T-cell (primary cell): ENCODE results near the gene C1QTNF7. TPM values are rescaled to one million over a fixed set of nuclear protein-coding genes. Genes with fewer than 3 reads are reported as not detected.

ENCODE experiments used
- ATAC-seq, 4 experiments: fragments of 200-7000 bp in 3 of 4; fragments of 150-1000 bp in 1 of 4; cut with Tn5 transposase; replicated peaks in 1 of 4; 1 replicate in 3 of 4; 2 replicates in 1 of 4; pipeline ENCODE4 v1.10.0; 2021; ENCODE audit warnings: moderate library complexity in 3 of 4, mild to moderate bottlenecking in 2 of 4, moderate number of reproducible peaks in 1 of 4
- CTCF ChIA-PET, 2 donors: fragments of 300-600 bp; sonication (Branson Sonifier 250); formaldehyde crosslinking; loops; one replicate each; lab custom pipeline; 2022; ENCODE audit warnings: antibody characterized with exemption in 2 of 2; lab: Charles Lee
- POLR2A ChIA-PET, 2 donors: fragments of 300-600 bp; sonication (Branson Sonifier 250); formaldehyde crosslinking; loops; one replicate each; lab custom pipeline; 2022; ENCODE audit warnings: antibody characterized with exemption in 2 of 2; lab: Charles Lee
- DNase-seq, 35 experiments: peaks; one replicate each; pipeline versions ENCODE4 v3.0.0 to v3.0.0-alpha.2; 2013 to 2023
- H3K27ac ChIP-seq: one replicate; pipeline ENCODE4 v1.5.1; 2013; ENCODE audit warnings: low read length
- H3K27me3 ChIP-seq, 2 experiments: replicated peaks in 1 of 2; 1 replicate in 1 of 2; 2 replicates in 1 of 2; pipeline versions ENCODE4 v1.6.1 to v1.7.0; 2013; ENCODE audit warnings: low read length in 1 of 2, mixed read lengths in 1 of 2; ENCODE audit not compliant: control insufficient read depth in 2 of 2, insufficient read depth in 2 of 2; ENCODE audit errors: extremely low read depth in 1 of 2
- H3K36me3 ChIP-seq, 2 donors: 1 replicate in 1 of 2; 2 replicates in 1 of 2; pipeline versions ENCODE4 v1.6.1 to v1.7.0; 2013; ENCODE audit warnings: low read length in 1 of 2; ENCODE audit not compliant: control insufficient read depth in 2 of 2, insufficient read depth in 1 of 2; ENCODE audit errors: extremely low read depth in 1 of 2
- H3K4me1 ChIP-seq, 2 experiments: 1 replicate in 1 of 2; 2 replicates in 1 of 2; pipeline versions ENCODE4 v1.6.1 to v1.7.0; 2013; ENCODE audit warnings: low read length in 2 of 2, mixed read lengths in 1 of 2; ENCODE audit not compliant: insufficient read depth in 2 of 2, control insufficient read depth in 1 of 2; ENCODE audit errors: extremely low read depth in 1 of 2
- H3K4me3 ChIP-seq, 2 donors: 1 replicate in 1 of 2; 2 replicates in 1 of 2; pipeline versions ENCODE4 v1.5.1 to v1.7.0; 2013; ENCODE audit warnings: mild to moderate bottlenecking in 2 of 2, low read length in 1 of 2, moderate library complexity in 1 of 2; ENCODE audit not compliant: control insufficient read depth in 1 of 2; ENCODE audit errors: extremely low read depth in 1 of 2
- H3K9me3 ChIP-seq: 2 replicates; pipeline ENCODE4 v1.7.0; 2013
- H3K27ac Mint-ChIP-seq, 2 donors: one replicate each; pipeline ENCODE4 v1.8.0; 2020 to 2021; ENCODE audit warnings: mild to moderate bottlenecking in 2 of 2, mixed read lengths in 2 of 2
- H3K27me3 Mint-ChIP-seq, 2 donors: one replicate each; pipeline ENCODE4 v1.8.0; 2021 to 2022; ENCODE audit warnings: mixed read lengths in 2 of 2
- H3K36me3 Mint-ChIP-seq: one replicate; pipeline ENCODE4 v1.8.0; 2021; ENCODE audit warnings: mixed read lengths
- H3K4me1 Mint-ChIP-seq, 3 donors: one replicate each; pipeline ENCODE4 v1.8.0; 2020 to 2022; ENCODE audit warnings: mixed read lengths in 3 of 3, mild to moderate bottlenecking in 1 of 3
- H3K4me3 Mint-ChIP-seq, 3 donors: one replicate each; pipeline ENCODE4 v1.8.0; 2020 to 2022; ENCODE audit warnings: mild to moderate bottlenecking in 3 of 3, mixed read lengths in 3 of 3, moderate library complexity in 3 of 3
- H3K9me3 Mint-ChIP-seq, 3 donors: one replicate each; pipeline ENCODE4 v1.8.0; 2020 to 2022; ENCODE audit warnings: mixed read lengths in 3 of 3
- WGBS: methylation state at CpG from one replicate; pipeline ENCODE4 v1.1.5; 2013; ENCODE audit warnings: missing lambda C conversion rate; ENCODE audit not compliant: insufficient coverage; 5-methylcytosine and 5-hydroxymethylcytosine counted together
- total RNA-seq, 35 experiments: library from RNA in 6 of 35; stranded (reverse) in 6 of 35; fragments of 120-200 nt in 1 of 35; gene quantifications; one replicate each; pipeline versions ENCODE4 v1.2.1 to v1.2.4 and lab custom pipeline; 2013 to 2026

Gene C1QTNF7
- total RNA-seq, 5 donors from 2014 or later (not counting 1 experiment from before 2014, with no cell fraction given) = not detected

DNA sequence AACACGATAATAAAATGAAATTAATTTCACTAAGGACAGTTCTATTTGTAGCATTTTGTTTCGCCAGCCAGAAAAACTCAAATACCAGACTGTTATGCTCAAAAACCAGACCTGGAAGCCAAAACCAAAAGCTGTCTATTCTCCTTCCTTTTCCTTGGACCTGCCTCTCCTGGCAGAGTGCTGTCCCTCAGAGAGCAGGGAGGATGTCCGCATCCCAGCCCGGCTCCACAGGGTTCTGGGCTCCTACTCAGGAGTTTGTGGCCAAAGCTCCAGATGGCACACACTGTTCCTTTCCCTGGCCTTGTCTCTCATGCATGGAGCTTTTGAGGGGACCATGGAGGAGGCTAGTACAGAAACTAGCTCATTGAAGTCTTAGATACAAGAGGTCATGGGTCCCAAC, 41.9 kb upstream of the C1QTNF7 start:
- no peak overlapping the region for H3K27ac Mint-ChIP-seq
- DNase-seq (no peak), ATAC-seq (no peak)
- Histone ChIP-seq H3K4me3 (no peak overlapping the region), H3K27me3 (peaks cover 0 to 5% of the 10 kb centered on the region in 2 experiments), H3K9me3 (no peaks in the 10 kb centered on the region), H3K36me3 (no peaks in the 10 kb centered on the region), H3K4me1 (no peaks in the 10 kb centered on the region), H3K27ac (no peak overlapping the region)
- ChIA-PET POLR2A (no interaction called here), CTCF (interaction anchor here in 1 of 2 donors (0.6 kb wide), 1 partner anchor 335 kb away, joined by 5 read pairs; no protein-coding TSS in a partner anchor)
- H3K4me3 Mint-ChIP-seq = no peak overlapping the region
- 92% methylated on average over 2 of the region's 4 CpGs for WGBS
- peaks cover 0 to 1% of the 10 kb centered on the region in 2 donors for H3K27me3 Mint-ChIP-seq
- H3K4me1 Mint-ChIP-seq = no peaks in the 10 kb centered on the region
- peaks cover 3% of the 10 kb centered on the region for H3K36me3 Mint-ChIP-seq
- peaks cover 0 to 3% (median 0%) of the 10 kb centered on the region in 3 donors for H3K9me3 Mint-ChIP-seq

DNA sequence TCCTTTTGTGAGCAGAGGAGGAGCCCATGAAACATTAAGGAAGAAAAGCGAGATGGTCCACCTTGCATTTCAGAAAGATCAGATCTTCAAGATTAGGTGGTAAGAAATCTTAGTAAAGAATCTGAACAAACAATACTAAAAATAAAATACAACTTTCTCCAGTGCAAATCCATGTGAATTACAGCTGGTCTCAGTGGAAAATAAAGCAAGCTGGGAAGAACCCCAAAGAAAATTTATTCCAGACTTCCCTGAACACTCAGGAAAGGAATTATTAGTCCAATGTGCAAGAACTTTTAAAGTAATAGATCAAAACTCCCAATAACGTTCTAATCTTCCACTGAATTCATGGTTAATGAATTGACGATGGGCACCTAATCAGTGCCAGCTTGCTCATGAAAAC, 37.3 kb upstream of the C1QTNF7 start:
- Histone ChIP-seq H3K9me3 (no peaks in the 10 kb centered on the region), H3K36me3 (no peaks in the 10 kb centered on the region), H3K4me3 (no peak overlapping the region), H3K4me1 (no peaks in the 10 kb centered on the region), H3K27me3 (peaks cover 0 to 3% of the 10 kb centered on the region in 2 experiments), H3K27ac (no peak overlapping the region)
- no peak overlapping the region for H3K4me3 Mint-ChIP-seq
- no peaks in the 10 kb centered on the region for H3K27me3 Mint-ChIP-seq
- no peaks in the 10 kb centered on the region for H3K36me3 Mint-ChIP-seq
- no peaks in the 10 kb centered on the region for H3K9me3 Mint-ChIP-seq
- no peak for DNase-seq
- H3K4me1 Mint-ChIP-seq = no peaks in the 10 kb centered on the region
- WGBS = no CpG with 5 or more reads among the region's 3 CpGs
- ChIA-PET POLR2A (no interaction called here), CTCF (no interaction called here)
- H3K27ac Mint-ChIP-seq = no peak overlapping the region
- no peak for ATAC-seq

DNA sequence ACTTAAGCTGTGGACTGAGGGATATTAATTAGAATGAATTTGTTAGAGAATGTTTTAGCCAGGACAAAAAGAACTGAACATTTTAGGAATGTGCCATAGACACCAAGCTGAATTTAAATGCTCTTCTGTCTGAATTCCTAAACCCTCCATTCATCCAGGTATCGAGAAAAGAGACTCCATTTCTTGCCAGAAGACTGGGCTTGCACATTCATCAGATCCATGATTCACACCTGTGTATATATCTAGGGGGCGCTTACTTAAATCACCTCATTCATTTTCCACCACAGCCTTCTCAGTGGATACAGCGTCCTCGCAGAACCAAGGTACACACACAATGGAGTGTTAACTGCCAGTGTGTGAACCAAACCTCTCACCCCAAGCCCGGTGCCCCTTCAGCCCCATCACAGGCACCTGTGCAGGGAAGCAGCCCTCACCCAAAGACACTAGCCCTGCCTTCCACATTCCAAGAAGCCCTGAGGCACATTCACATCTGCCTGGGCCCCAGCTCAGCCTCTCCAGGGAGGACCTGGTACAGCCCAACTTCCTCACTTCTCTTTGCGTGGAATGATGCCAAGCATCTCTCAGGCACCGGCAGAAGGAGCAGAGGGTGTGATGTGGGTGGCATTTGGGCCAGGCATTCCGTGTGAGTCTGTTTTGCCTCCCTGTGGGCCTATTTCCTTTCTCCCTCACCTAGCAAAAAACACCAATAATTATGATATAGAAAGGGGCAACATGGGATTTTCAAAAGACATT, 35.6 kb upstream of the C1QTNF7 start:
- Histone ChIP-seq H3K4me3 (no peak overlapping the region), H3K4me1 (no peaks in the 10 kb centered on the region), H3K27me3 (no peaks in the 10 kb centered on the region), H3K27ac (no peak overlapping the region), H3K36me3 (no peaks in the 10 kb centered on the region), H3K9me3 (no peaks in the 10 kb centered on the region)
- DNase-seq (no peak), ATAC-seq (no peak)
- no peak overlapping the region for H3K4me3 Mint-ChIP-seq
- H3K27ac Mint-ChIP-seq = no peak overlapping the region
- no peaks in the 10 kb centered on the region for H3K9me3 Mint-ChIP-seq
- POLR2A ChIA-PET = no interaction called here
- H3K27me3 Mint-ChIP-seq = no peaks in the 10 kb centered on the region
- no peaks in the 10 kb centered on the region for H3K36me3 Mint-ChIP-seq
- H3K4me1 Mint-ChIP-seq = peaks cover 2 to 10% (median 3%) of the 10 kb centered on the region in 3 donors
- CTCF ChIA-PET = interaction anchor here in 1 of 2 donors (1.0 kb wide), 1 partner anchor 33 kb away, joined by 4 read pairs; no protein-coding TSS in a partner anchor
- WGBS = 100% methylated on average over 3 of the region's 8 CpGs

DNA sequence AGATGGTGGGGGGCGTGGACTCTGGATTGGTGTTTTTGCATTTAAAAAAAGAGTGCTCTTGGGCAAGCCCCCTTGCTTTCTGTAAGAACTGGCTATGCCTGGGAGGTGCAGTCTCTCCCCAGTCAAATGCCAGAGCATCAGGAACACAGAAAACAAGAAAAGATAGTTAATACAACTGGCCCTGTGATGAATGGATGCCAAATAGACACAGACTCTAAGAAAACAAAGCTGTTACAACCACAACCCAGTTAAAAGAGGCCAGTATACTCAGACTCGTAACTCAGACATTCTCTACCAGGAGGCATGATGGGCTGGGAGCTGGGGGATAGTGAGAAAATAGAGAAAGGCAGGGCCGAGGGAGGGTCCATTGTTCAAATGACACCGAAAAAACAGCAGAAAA, 32.5 kb upstream of the C1QTNF7 start:
- no peaks in the 10 kb centered on the region for H3K36me3 ChIP-seq
- POLR2A ChIA-PET = no interaction called here
- Mint-ChIP-seq H3K4me3 (no peak overlapping the region), H3K27ac (no peak overlapping the region), H3K9me3 (no peaks in the 10 kb centered on the region), H3K27me3 (no peaks in the 10 kb centered on the region), H3K4me1 (peaks cover 20 to 37% (median 25%) of the 10 kb centered on the region in 3 donors), H3K36me3 (no peaks in the 10 kb centered on the region)
- H3K27ac ChIP-seq = no peak overlapping the region
- WGBS = no CpG with 5 or more reads among the region's 4 CpGs
- H3K4me1 ChIP-seq = peaks cover 2 to 11% of the 10 kb centered on the region in 2 experiments
- no peak overlapping the region for H3K4me3 ChIP-seq
- CTCF ChIA-PET = interaction anchor here in 1 of 2 donors (0.6 to 1.4 kb wide), 4 partner anchors 13 to 164 kb away, joined by 3 read pairs; no protein-coding TSS in a partner anchor
- no peaks in the 10 kb centered on the region for H3K9me3 ChIP-seq
- no peaks in the 10 kb centered on the region for H3K27me3 ChIP-seq
- DNase-seq (no peak), ATAC-seq (no peak)

DNA sequence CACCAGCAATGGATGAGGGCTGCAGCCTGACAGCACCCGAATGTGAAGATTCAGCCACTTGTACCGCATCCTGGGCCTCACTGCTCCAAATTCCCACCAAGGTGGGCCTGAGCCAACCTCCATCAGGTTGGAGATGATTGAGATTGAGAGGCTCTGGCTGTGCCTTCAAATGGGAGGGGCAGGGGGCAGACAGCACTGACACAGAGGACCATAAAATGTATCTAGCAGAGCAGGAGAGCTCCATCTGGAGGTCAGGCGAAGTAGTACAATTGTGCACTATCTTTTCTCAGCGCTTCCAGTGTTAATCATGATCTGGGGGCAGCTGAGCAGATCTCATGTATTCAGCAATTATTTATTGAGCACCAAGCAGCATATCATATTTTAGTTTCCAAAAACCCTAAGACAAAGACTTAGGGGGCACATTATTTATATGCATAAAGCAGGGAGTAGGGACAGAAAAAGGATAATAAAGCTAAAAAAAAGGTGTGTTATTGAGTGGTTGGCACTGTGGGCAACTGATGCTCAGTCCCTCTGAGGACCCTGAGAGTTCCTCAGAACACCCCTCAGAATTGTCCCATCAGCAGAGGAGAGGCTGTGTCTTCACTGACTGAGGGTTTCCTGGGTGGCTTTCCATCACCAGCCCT, 31.6 kb upstream of the C1QTNF7 start:
- Histone ChIP-seq H3K9me3 (no peaks in the 10 kb centered on the region), H3K4me1 (peaks cover 12 to 18% of the 10 kb centered on the region in 2 experiments), H3K36me3 (no peaks in the 10 kb centered on the region), H3K4me3 (no peak overlapping the region), H3K27me3 (no peaks in the 10 kb centered on the region), H3K27ac (no peak overlapping the region)
- peaks cover 29 to 46% (median 34%) of the 10 kb centered on the region in 3 donors for H3K4me1 Mint-ChIP-seq
- H3K36me3 Mint-ChIP-seq = no peaks in the 10 kb centered on the region
- ATAC-seq (peak; percentile 46 to 71 (median 54)), DNase-seq (peak in 34 of 35 experiments; percentile 7 to 70 (median 32))
- H3K27me3 Mint-ChIP-seq = no peaks in the 10 kb centered on the region
- no peak overlapping the region for H3K27ac Mint-ChIP-seq
- 41% methylated on average over 3 of the region's 4 CpGs for WGBS
- no peak overlapping the region for H3K4me3 Mint-ChIP-seq
- H3K9me3 Mint-ChIP-seq = no peaks in the 10 kb centered on the region
- POLR2A ChIA-PET = no interaction called here
- CTCF ChIA-PET = interaction anchor here (0.6 to 1.4 kb wide), 9 partner anchors 10 to 1271 kb away, joined by 3 read pairs; no protein-coding TSS in a partner anchor

DNA sequence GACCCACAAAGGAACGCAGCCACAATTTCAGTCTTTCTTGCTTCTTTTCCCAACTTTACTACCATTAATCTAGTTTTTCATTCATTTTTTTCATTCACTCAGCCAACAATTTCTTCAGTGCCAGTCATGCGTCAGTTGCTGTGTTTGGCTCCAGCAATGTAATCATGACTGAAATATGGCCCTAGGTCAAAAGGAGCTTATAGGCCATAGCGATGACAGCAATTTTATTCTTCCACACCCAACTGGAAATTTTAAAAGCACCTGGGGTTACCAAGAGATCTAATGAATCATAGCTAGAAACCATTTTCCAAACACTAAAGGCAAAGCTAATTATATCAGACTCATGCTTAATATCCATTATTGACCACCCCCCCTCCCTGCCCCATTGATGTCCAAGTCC, 29.8 kb upstream of the C1QTNF7 start:
- WGBS = 90% methylated on average over 3 of the region's 3 CpGs
- Mint-ChIP-seq H3K9me3 (no peaks in the 10 kb centered on the region), H3K36me3 (no peaks in the 10 kb centered on the region), H3K27ac (no peak overlapping the region), H3K4me1 (peaks cover 42 to 62% (median 48%) of the 10 kb centered on the region in 3 donors), H3K4me3 (no peak overlapping the region), H3K27me3 (no peaks in the 10 kb centered on the region)
- H3K27ac ChIP-seq = no peak overlapping the region
- no peaks in the 10 kb centered on the region for H3K27me3 ChIP-seq
- ChIA-PET CTCF (interaction anchor here (0.6 to 1.0 kb wide), 4 partner anchors 59 to 558 kb away, joined by 3 to 4 read pairs (median 4); no protein-coding TSS in a partner anchor), POLR2A (interaction anchor here in 1 of 2 donors (0.6 kb wide), 1 partner anchor 37 kb away, joined by 6 read pairs; no protein-coding TSS in a partner anchor)
- peaks cover 13 to 33% of the 10 kb centered on the region in 2 experiments for H3K4me1 ChIP-seq
- no peak for ATAC-seq
- no peaks in the 10 kb centered on the region for H3K36me3 ChIP-seq
- DNase-seq = no peak
- H3K9me3 ChIP-seq = no peaks in the 10 kb centered on the region
- no peak overlapping the region for H3K4me3 ChIP-seq
